ENCODE measurements around the gene LCN15. TPM values are rescaled to one million over a fixed set of nuclear protein-coding genes. Genes with fewer than 3 reads are reported as not detected.

LCN15 gene
- total RNA-seq, 1 experiment from 2014 or later, result not detected

DNA sequence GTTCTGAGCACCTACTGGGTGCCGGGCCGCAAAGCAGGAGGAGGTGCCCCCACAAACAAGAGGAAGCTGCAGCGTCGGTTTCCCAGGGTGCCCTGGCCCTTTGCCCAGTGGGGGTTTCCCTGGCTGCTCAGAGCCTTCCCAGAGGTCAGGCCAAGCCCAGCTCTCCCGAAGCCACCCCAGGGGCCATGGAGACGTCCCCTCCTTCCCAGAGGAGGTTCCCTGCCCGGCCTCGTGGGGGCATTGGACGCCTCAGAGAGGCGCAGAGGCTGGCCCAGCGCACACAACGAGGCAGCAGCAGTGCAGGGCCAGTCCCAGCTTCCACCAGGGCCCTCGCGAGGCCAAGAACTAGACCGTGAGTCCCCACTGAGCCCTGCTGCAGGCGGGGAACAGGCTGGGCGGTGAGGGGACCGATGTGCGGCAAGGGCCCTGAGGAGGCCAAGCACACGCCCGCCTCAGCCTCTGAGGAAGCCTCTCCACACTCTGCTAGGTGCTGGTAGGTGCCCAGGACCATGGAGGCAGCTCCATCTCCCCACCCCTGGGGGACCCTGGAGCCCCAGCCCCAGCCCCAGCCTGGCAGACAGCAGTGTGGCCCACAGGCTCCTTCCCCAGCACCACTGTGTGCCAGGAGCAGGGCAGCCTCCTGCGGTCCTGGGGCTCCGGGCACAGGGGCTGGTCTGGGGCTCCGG lies 45.0 kb downstream of the LCN15 start:
- Histone ChIP-seq H4K20me1 (ENCODE audit: insufficient read depth, low read depth, low read length) (peaks cover 13% of the 10 kb centered on the region; the same call in 1 of the 2 replicates), H2AFZ (ENCODE audit: low read length) (no peak overlapping the region), H3K36me3 (ENCODE audit: insufficient read depth, low read length) (peaks cover 4% of the 10 kb centered on the region), H3K9me2 (replicated peaks; ENCODE audit: insufficient read depth, low read length) (no peaks in the 10 kb centered on the region), H3K79me2 (ENCODE audit: low read length) (no peaks in the 10 kb centered on the region), H3K9ac (ENCODE audit: low read length) (no peak overlapping the region), H3K27ac (ENCODE audit: low read length) (no peak overlapping the region), H3K4me2 (ENCODE audit: low read depth, low read length, poor library complexity, severe bottlenecking) (no peak overlapping the region), H3K27me3 (ENCODE audit: low read length) (no peaks in the 10 kb centered on the region), H3K4me1 (ENCODE audit: low read length) (no peaks in the 10 kb centered on the region), H3K9me3 (ENCODE audit: low read length) (no peaks in the 10 kb centered on the region), H3K4me3 (ENCODE audit: low read length) (no peak overlapping the region)
- DNase-seq, result peak; percentile 54

DNA sequence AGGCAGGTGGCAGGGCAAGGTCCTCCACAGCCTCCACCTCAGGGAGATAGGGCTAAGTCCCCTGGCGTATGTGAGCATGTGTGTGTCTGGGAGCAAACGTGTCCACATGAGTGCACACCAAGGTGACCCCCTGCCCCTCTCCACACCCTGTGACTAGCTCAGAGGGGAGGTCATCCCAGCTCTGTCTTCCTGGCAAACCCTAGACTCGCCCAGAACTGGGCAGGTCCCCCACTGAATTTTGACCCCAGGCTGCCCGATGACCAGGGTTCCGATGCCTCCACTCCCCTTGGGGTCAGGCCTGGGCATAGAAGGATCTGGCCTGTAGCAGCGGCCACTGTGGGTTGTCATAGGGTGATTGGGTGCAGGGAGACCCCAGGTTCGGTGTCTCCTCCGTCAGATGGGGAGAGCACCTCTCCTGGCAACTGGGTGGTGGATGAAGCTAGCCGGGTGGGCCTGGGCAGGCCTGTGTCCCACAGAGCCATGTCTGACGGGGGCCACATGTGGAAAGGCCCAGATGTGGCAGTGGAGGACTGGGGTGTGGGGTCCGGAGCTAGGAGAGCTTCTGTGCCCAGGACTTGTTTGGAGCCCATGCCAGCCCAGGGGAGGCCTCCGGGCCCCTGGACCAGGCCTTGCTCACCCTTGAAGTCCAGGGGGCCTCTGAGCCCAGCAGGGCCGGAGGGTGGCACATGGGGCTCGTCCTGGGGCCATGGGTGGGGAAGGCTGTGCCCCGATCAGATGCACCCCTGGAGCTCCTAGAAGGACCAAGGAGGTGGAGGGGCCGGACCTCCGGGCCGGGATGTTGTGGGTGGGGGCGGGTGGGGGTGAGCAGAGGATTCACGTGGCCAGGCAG lies 45.7 kb downstream of the LCN15 start:
- Histone ChIP-seq H3K9ac (ENCODE audit: low read length) (no peak overlapping the region), H3K4me2 (ENCODE audit: low read depth, low read length, poor library complexity, severe bottlenecking) (no peak overlapping the region), H3K9me2 (replicated peaks; ENCODE audit: insufficient read depth, low read length) (no peaks in the 10 kb centered on the region), H3K9me3 (ENCODE audit: low read length) (no peaks in the 10 kb centered on the region), H4K20me1 (ENCODE audit: insufficient read depth, low read depth, low read length) (0 out of 2 replicates have a peak, but pooled peaks cover 9% of the 10 kb centered on the region), H3K4me1 (ENCODE audit: low read length) (no peaks in the 10 kb centered on the region), H3K79me2 (ENCODE audit: low read length) (no peaks in the 10 kb centered on the region), H3K27ac (ENCODE audit: low read length) (no peak overlapping the region), H3K27me3 (ENCODE audit: low read length) (no peaks in the 10 kb centered on the region), H3K4me3 (ENCODE audit: low read length) (no peak overlapping the region), H2AFZ (ENCODE audit: low read length) (no peak overlapping the region), H3K36me3 (ENCODE audit: insufficient read depth, low read length) (no peaks in the 10 kb centered on the region)
- DNase-seq, result no peak

DNA sequence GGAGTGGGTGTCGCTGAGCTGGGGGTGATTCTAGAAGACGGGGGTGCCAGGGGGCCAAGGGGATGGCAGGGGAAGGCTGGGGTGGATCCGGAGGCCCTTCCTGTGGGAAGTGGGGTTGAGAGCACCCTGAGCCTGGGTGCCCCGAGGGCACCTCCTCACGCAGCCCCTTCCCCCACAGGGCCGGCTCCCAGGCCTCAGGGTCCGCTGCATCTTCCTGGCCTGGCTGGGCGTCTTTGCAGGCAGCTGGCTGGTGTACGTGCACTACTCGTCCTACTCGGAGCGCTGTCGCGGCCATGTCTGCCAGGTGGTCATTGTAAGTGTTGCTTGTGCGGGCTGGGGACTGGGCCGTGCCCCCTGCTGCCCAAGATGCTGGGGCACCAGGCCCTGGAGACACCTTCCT lies 46.9 kb downstream of the LCN15 start:
- no peak overlapping the region for H3K9ac ChIP-seq (ENCODE audit: low read length)

DNA sequence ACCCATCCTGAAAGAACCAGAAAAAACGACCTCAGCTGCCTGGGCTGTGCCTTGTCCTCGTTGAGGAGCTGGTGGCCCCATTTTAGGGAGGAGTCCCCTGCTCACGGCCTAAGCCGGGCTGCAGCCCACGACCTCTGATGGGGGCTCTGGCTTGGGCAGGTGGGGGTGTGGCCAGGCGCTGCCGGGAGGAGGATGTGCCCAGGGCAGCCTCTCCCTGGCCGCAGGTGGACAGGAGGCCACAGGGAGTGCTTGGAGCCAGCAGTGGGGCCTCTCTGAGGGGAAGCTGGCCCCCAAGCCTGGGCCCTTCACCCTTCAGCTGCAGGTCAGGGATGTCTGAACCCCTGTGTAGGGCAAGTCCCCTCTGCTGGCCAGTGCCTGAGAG lies 49.4 kb downstream of the LCN15 start:
- H3K4me1 ChIP-seq (ENCODE audit: low read length), result no peaks in the 10 kb centered on the region
- H3K27ac ChIP-seq (ENCODE audit: low read length), result no peak overlapping the region
- H3K4me3 ChIP-seq (ENCODE audit: low read length), result no peak overlapping the region
- no peak for DNase-seq
- no peaks in the 10 kb centered on the region for H3K36me3 ChIP-seq (ENCODE audit: insufficient read depth, low read length)
- no peaks in the 10 kb centered on the region for H3K27me3 ChIP-seq (ENCODE audit: low read length)
- H3K79me2 ChIP-seq (ENCODE audit: low read length), result no peaks in the 10 kb centered on the region
- H4K20me1 ChIP-seq (ENCODE audit: insufficient read depth, low read depth, low read length), result 0 out of 2 replicates have a peak, but pooled peaks cover 2% of the 10 kb centered on the region
- no peak overlapping the region for H2AFZ ChIP-seq (ENCODE audit: low read length)
- no peak overlapping the region for H3K9ac ChIP-seq (ENCODE audit: low read length)
- no peak overlapping the region for H3K4me2 ChIP-seq (ENCODE audit: low read depth, low read length, poor library complexity, severe bottlenecking)
- no peaks in the 10 kb centered on the region for H3K9me3 ChIP-seq (ENCODE audit: low read length)
- H3K9me2 ChIP-seq (replicated peaks; ENCODE audit: insufficient read depth, low read length), result no peaks in the 10 kb centered on the region

More for the DNA sequence above, 46.9 kb downstream of the LCN15 start:
- H3K4me2 ChIP-seq (ENCODE audit: low read depth, low read length, poor library complexity, severe bottlenecking), result no peak overlapping the region
- no peaks in the 10 kb centered on the region for H3K9me2 ChIP-seq (replicated peaks; ENCODE audit: insufficient read depth, low read length)
- no peaks in the 10 kb centered on the region for H3K4me1 ChIP-seq (ENCODE audit: low read length)
- DNase-seq, result no peak
- no peak overlapping the region for H3K4me3 ChIP-seq (ENCODE audit: low read length)
- no peaks in the 10 kb centered on the region for H3K9me3 ChIP-seq (ENCODE audit: low read length)
- no peaks in the 10 kb centered on the region for H3K27me3 ChIP-seq (ENCODE audit: low read length)
- H3K36me3 ChIP-seq (ENCODE audit: insufficient read depth, low read length), result no peaks in the 10 kb centered on the region
- H3K27ac ChIP-seq (ENCODE audit: low read length), result no peak overlapping the region
- H3K79me2 ChIP-seq (ENCODE audit: low read length), result no peaks in the 10 kb centered on the region
- H4K20me1 ChIP-seq (ENCODE audit: insufficient read depth, low read depth, low read length), result 0 out of 2 replicates have a peak, but pooled peaks cover 5% of the 10 kb centered on the region
- no peak overlapping the region for H2AFZ ChIP-seq (ENCODE audit: low read length)

DNA sequence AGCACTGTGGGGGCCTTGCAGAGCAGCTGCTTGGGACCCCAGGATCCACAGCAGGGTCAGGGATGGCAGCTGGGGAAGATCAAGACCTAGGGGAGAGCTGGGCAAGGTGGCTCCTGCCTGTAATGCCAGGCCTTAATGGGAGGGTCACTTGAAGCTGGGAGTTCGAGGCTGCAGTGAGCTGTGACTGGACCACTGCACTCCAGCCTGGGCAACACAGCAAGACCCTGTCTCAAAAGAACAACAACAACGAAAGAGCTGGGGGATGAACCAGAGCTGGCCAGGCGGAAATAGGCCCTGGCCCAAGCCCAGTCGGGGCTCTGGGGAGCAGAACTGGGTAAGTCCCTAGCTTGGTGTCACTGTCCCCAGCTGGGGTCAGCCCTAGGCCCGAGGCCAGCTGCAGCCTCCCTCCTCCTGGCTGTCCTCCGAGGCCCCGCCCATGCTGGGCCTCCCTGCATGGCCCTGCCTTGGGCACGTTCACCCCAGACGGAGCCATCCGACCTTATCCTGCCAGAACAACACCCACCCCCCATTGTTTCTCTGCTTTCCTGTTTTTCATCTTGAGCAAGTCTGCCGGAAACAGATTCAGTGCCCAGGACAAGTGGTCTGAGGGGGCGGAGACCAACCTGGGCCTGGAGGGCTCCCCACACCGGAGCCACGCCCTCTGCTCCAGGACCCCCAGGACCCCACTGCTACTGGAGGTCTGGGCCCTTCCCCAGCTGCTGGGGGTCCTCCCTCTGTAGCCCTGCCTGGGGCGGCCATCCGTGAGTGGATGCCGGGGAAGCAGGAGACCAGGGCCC lies 50.0 kb downstream of the LCN15 start:
- Histone ChIP-seq H2AFZ (ENCODE audit: low read length) (no peak overlapping the region), H3K4me1 (ENCODE audit: low read length) (no peaks in the 10 kb centered on the region), H3K36me3 (ENCODE audit: insufficient read depth, low read length) (no peaks in the 10 kb centered on the region), H3K9ac (ENCODE audit: low read length) (no peak overlapping the region), H3K4me2 (ENCODE audit: low read depth, low read length, poor library complexity, severe bottlenecking) (no peak overlapping the region), H3K27ac (ENCODE audit: low read length) (no peak overlapping the region), H3K27me3 (ENCODE audit: low read length) (no peaks in the 10 kb centered on the region), H4K20me1 (ENCODE audit: insufficient read depth, low read depth, low read length) (0 out of 2 replicates have a peak, but pooled peaks cover 2% of the 10 kb centered on the region), H3K9me3 (ENCODE audit: low read length) (no peaks in the 10 kb centered on the region), H3K4me3 (ENCODE audit: low read length) (no peak overlapping the region), H3K79me2 (ENCODE audit: low read length) (no peaks in the 10 kb centered on the region), H3K9me2 (replicated peaks; ENCODE audit: insufficient read depth, low read length) (no peaks in the 10 kb centered on the region)
- no peak for DNase-seq

DNA sequence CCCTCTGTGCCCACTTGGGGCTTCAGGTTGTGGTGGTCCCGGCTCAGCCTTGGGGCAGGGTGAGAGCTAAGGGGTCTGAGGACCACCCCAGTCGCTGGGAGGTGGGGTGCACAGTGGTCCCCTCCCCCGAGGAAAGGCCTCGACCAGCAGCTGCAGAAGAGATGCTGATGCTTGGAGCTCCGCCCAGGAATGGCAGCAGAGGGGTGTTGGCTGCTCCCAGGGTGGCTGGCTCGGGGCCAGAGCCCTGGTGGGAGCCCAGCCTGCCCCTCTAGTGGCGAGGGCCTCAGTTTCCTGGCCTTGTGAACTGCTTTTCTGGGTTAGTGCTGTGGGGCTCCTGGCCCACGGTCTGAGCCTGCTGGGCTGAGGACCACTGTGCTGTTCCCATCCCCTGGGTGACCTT lies 50.8 kb downstream of the LCN15 start:
- Histone ChIP-seq H3K27me3 (ENCODE audit: low read length) (no peaks in the 10 kb centered on the region), H3K36me3 (ENCODE audit: insufficient read depth, low read length) (no peaks in the 10 kb centered on the region), H3K9me3 (ENCODE audit: low read length) (no peaks in the 10 kb centered on the region), H3K27ac (ENCODE audit: low read length) (no peak overlapping the region), H3K9me2 (replicated peaks; ENCODE audit: insufficient read depth, low read length) (no peaks in the 10 kb centered on the region), H3K9ac (ENCODE audit: low read length) (no peak overlapping the region), H3K4me1 (ENCODE audit: low read length) (no peaks in the 10 kb centered on the region), H2AFZ (ENCODE audit: low read length) (no peak overlapping the region), H4K20me1 (ENCODE audit: insufficient read depth, low read depth, low read length) (0 out of 2 replicates have a peak, but pooled peaks cover 2% of the 10 kb centered on the region), H3K4me2 (ENCODE audit: low read depth, low read length, poor library complexity, severe bottlenecking) (no peak overlapping the region), H3K79me2 (ENCODE audit: low read length) (no peaks in the 10 kb centered on the region), H3K4me3 (ENCODE audit: low read length) (no peak overlapping the region)
- DNase-seq, result no peak

DNA sequence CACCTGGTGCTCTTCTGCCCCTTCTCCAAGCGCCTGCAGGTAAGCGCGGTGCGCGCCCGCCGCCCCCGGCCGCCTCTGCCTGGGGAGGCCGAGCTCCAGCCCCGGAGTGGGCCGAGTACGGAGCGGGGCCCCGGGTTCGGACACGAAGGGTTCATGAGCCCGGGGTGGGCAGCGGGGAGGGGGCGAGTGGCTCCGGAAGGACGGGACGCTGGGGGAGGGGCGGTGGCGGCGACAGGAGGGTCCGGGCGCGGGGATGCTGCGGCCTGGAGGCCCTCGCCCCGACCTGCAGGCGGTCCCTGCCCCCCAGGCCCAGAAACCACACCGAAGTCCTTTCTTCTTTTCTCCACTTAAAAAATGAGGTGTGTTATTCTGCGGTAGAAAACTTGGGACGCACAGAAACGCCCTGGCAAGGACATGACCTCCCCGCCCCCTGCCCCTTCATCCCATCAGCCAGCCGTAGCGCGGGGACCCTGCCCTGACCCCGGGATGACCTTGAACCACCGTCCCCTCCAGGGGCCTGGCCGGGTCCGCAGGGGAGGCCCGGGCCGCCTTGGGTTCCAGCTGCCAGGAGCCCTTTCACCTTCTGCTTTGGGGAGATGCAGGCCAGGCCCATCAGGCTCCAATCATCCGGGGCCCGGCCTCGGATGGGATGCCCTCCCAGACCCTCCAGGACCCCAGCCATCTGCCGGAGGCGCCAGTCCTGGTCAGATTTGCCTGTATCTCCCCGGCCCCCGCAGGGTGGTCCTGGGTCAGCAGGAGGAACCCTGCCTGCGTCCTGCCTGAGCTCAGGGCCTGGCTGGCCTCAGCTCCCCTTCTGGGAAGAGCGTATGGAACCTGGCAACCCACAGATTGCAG lies 51.4 kb downstream of the LCN15 start:
- H3K9me3 ChIP-seq (ENCODE audit: low read length), result no peaks in the 10 kb centered on the region
- H3K27me3 ChIP-seq (ENCODE audit: low read length), result no peaks in the 10 kb centered on the region
- H3K9me2 ChIP-seq (replicated peaks; ENCODE audit: insufficient read depth, low read length), result no peaks in the 10 kb centered on the region
- no peak overlapping the region for H3K9ac ChIP-seq (ENCODE audit: low read length)
- H3K36me3 ChIP-seq (ENCODE audit: insufficient read depth, low read length), result no peaks in the 10 kb centered on the region
- H3K4me2 ChIP-seq (ENCODE audit: low read depth, low read length, poor library complexity, severe bottlenecking), result no peak overlapping the region
- H3K4me1 ChIP-seq (ENCODE audit: low read length), result no peaks in the 10 kb centered on the region
- no peak overlapping the region for H3K4me3 ChIP-seq (ENCODE audit: low read length)
- 0 out of 2 replicates have a peak, but pooled peaks cover 2% of the 10 kb centered on the region for H4K20me1 ChIP-seq (ENCODE audit: insufficient read depth, low read depth, low read length)
- H3K27ac ChIP-seq (ENCODE audit: low read length), result no peak overlapping the region
- DNase-seq, result no peak
- no peak overlapping the region for H2AFZ ChIP-seq (ENCODE audit: low read length)
- H3K79me2 ChIP-seq (ENCODE audit: low read length), result no peaks in the 10 kb centered on the region
